GM12872 (cell line): Measurements from ENCODE around the gene TSPAN15.

Experiments
- TF ChIP-seq, protein P1 (sequence below): IDR thresholded peaks from 3 replicates; pipeline ENCODE4 v1.5.1; 2011; ENCODE audit warnings: low read depth, mild to moderate bottlenecking, low read length, moderate library complexity; ENCODE audit not compliant: insufficient read depth

TSPAN15 gene

DNA sequence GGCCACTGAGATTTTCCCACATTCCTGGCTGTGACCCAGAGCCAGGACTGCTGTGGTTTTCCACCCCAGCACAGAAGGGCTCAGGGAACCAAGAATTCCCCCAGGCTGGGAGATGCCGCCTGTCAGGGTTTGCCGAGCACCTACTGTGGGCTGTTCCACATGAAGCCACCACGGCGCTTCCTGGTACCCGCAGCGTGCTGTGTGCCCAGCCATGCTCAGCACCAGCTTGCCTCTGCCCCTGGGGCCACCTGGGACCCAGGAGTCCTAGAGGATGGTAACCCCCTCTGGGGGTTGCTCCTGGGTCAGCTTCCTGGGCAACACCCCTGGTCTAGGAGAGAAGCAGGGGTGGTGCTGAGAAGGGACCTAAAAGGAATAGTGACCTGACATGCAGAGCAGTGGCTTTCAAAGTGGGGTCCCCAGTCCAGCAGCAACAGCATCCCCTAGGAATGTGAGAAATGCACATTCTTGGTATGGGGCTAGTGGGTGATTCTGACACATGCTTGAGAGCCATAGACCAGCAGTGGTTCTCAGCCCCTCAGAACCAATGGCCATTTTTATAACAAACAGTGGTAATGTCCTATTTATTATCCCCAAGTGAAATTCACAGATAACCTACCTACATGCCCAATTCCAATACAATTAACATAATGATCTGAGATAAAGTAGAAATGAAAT, 53.4 kb downstream of the TSPAN15 start:
- TF ChIP-seq, protein P1, sequence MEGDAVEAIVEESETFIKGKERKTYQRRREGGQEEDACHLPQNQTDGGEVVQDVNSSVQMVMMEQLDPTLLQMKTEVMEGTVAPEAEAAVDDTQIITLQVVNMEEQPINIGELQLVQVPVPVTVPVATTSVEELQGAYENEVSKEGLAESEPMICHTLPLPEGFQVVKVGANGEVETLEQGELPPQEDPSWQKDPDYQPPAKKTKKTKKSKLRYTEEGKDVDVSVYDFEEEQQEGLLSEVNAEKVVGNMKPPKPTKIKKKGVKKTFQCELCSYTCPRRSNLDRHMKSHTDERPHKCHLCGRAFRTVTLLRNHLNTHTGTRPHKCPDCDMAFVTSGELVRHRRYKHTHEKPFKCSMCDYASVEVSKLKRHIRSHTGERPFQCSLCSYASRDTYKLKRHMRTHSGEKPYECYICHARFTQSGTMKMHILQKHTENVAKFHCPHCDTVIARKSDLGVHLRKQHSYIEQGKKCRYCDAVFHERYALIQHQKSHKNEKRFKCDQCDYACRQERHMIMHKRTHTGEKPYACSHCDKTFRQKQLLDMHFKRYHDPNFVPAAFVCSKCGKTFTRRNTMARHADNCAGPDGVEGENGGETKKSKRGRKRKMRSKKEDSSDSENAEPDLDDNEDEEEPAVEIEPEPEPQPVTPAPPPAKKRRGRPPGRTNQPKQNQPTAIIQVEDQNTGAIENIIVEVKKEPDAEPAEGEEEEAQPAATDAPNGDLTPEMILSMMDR, result no peak

DNA sequence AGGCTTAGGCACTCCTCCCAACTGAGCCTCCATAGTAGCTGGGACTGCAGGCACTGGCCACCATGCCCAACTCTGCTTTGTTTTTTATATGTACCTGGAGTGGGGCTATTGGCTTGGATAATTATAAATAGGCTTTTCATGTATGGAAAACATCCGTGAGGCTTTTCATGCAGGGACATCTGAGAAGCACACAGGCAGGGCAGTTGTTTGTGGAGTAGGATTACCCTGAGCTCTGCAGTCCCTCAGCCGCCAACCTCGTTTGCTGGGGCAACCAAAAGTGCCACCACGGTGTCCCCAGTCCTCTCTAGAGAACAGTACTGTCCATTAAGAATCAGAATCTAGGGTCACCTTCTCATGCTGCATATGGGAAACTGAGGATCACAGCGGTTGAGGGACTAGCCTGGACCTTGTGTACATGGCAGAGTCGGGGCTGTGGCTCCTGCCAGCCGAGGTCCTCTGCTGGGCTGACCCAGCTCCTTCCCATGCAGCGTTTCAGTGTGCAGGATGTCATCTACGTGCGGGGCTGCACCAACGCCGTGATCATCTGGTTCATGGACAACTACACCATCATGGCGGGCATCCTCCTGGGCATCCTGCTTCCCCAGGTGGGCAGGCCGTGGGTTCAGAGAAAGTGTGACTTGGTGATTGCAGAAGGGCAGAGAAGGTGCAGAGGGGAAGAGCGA, 54.5 kb downstream of the TSPAN15 start:
- TF ChIP-seq, protein P1, result no peak

DNA sequence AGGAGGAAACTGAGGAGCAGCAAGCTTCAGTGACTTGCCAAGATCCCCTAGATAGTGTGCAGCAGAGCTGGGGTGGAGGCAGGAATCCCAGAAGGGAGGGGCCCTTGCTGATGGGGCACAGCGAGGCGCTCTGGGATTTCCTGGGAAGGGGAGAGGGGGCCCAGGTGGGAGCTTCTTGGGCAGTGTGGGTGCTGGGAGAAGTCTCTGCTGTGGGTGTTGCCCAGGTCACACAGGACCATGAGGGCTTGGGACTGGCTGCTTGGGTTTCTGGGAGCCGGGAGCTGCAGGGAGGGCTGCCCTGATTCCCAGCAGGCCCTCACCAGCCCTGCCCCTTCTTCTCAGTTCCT, 55.2 kb downstream of the TSPAN15 start:
- TF ChIP-seq, protein P1, result no peak

DNA sequence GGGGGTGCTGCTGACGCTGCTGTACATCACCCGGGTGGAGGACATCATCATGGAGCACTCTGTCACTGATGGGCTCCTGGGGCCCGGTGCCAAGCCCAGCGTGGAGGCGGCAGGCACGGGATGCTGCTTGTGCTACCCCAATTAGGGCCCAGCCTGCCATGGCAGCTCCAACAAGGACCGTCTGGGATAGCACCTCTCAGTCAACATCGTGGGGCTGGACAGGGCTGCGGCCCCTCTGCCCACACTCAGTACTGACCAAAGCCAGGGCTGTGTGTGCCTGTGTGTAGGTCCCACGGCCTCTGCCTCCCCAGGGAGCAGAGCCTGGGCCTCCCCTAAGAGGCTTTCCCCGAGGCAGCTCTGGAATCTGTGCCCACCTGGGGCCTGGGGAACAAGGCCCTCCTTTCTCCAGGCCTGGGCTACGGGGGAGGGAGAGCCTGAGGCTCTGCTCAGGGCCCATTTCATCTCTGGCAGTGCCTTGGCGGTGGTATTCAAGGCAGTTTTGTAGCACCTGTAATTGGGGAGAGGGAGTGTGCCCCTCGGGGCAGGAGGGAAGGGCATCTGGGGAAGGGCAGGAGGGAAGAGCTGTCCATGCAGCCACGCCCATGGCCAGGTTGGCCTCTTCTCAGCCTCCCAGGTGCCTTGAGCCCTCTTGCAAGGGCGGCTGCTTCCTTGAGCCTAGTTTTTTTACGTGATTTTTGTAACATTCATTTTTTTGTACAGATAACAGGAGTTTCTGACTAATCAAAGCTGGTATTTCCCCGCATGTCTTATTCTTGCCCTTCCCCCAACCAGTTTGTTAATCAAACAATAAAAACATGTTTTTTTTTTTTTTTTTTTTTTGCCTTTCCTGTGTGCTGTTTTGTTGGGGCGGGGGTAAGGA, 55.8 kb downstream of the TSPAN15 start:
- TF ChIP-seq, protein P1, result no peak

DNA sequence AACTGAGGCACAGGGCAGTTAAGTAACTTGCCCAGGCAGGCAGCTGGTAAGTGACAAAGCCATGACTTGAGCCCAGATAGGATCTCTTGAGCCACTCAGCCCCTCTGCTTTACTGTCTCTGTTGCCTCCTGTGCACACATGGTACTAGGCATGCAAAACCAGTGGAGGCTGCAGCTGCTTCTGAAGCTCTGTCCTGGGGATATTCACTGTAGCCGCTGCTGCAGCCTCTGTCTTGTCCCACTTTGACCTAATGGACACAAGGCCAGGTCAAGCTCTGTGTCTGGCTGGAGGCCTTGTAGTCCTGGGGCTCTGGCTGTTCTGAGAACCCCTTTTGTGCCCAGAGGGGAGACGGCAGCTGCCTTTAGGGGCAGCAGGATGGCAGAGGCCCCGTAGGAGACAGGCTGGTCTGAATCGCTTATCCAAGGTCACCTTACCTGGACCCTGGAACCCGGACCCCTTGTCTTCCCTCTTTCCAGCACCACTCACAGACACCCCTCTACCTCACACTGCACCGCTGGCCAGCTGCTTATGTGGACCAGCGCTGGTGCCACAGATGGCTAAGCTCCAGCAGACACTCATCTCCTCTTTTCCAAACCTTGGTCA, 57.6 kb downstream of the TSPAN15 start:
- TF ChIP-seq, protein P1, result no peak

DNA sequence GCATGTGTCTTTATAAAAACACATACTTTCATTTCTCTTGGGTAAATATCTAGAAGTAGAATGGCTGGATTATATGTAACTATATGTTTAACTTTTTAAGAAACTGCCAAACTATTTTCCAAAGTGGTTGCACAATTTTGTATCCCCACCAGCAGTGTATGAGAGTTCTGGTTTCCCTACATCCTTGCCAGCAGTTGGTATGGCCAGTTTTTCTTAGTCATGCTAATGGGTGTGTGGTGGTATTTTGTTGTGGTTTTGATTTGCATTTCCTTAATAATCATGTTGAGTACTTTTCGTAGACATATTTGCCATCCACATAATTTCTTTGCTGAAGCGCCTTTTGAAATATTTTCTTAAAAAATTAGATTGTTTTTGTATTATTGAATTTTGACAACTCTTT, 61.6 kb downstream of the TSPAN15 start:
- TF ChIP-seq, protein P1, result no peak

DNA sequence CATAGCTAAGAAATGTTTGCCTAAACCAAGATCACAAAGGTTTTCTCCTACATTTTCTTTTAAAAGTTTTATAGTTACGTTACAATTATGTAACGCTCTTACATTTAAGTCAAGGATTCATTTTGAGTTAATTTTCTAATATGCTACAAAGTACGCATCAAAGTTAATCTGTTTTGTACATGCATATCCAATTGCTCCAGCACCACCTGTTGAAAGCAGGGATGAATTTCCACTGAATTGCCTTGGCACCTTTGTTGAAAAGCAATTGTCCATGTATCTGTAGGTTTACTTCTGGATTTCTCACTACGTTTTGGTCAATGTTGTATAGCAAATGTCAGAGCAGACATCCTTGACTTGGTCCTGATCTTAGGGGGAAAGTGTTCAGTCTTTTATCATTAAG, 62.4 kb downstream of the TSPAN15 start:
- TF ChIP-seq, protein P1, result no peak
